Measurements from ENCODE around the gene PITHD1. TPM values are rescaled to one million over a fixed set of nuclear protein-coding genes. Genes with fewer than 3 reads are reported as not detected.
A peak's percentile ranks its signal among the peaks of the same experiment; 100 is the strongest.
"Not testable (repeated sequence)": the region's sequence is repeated elsewhere in the genome, so short reads cannot be mapped to it uniquely, and the experiment has no call there.

The PITHD1 gene, protein sequence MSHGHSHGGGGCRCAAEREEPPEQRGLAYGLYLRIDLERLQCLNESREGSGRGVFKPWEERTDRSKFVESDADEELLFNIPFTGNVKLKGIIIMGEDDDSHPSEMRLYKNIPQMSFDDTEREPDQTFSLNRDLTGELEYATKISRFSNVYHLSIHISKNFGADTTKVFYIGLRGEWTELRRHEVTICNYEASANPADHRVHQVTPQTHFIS
- total RNA-seq (42.6 TPM), polyA plus RNA-seq (ENCODE audit: insufficient read depth in 1 of 8, insufficient read length in 8 of 8, low replicate concordance in 1 of 8) (10 to 100 TPM; 33.4 to 44.5 (median 37.8) TPM)
- long read RNA-seq, donor 1, partial matches to known transcripts: 0 of 1 reads
- long read RNA-seq, donor 1, other reads (novel, unspliced or antisense): 0 of 1 reads
- long read RNA-seq, donor 2: 0 reads
- long read RNA-seq, donor 3, transcript PITHD1-201 (6 exons, 1,603 nt): major isoform, 9 of 9 reads
- long read RNA-seq, donor 3, partial matches to known transcripts: 0 of 9 reads
- long read RNA-seq, donor 3, other reads (novel, unspliced or antisense): 0 of 9 reads
- long read RNA-seq, donor 4, transcript PITHD1-201 (6 exons, 1,603 nt): major isoform, 8 of 8 reads
- long read RNA-seq, donor 4, partial matches to known transcripts: 0 of 8 reads
- long read RNA-seq, donor 4, other reads (novel, unspliced or antisense): 0 of 8 reads
- long read RNA-seq, donor 5, transcript PITHD1-201 (6 exons, 1,603 nt): major isoform, 24 of 24 reads
- long read RNA-seq, donor 5, partial matches to known transcripts: 0 of 24 reads
- long read RNA-seq, donor 5, other reads (novel, unspliced or antisense): 0 of 24 reads
- long read RNA-seq, donor 6, transcript PITHD1-201 (6 exons, 1,603 nt): major isoform, 20 of 113 reads
- long read RNA-seq, donor 6, partial matches to known transcripts: 71 of 113 reads
- long read RNA-seq, donor 6, other reads (novel, unspliced or antisense): 22 of 113 reads
- long read RNA-seq, donor 7, transcript PITHD1-201 (6 exons, 1,603 nt): major isoform, 13 of 13 reads
- long read RNA-seq, donor 7, partial matches to known transcripts: 0 of 13 reads
- long read RNA-seq, donor 7, other reads (novel, unspliced or antisense): 0 of 13 reads
- long read RNA-seq, donor 8, transcript PITHD1-201 (6 exons, 1,603 nt): major isoform, 7 of 27 reads
- long read RNA-seq, donor 8, partial matches to known transcripts: 20 of 27 reads
- long read RNA-seq, donor 8, other reads (novel, unspliced or antisense): 0 of 27 reads
- long read RNA-seq, donor 9, transcript PITHD1-201 (6 exons, 1,603 nt): major isoform, 9 of 39 reads
- long read RNA-seq, donor 9, partial matches to known transcripts: 30 of 39 reads
- long read RNA-seq, donor 9, other reads (novel, unspliced or antisense): 0 of 39 reads
- long read RNA-seq, donor 10, transcript PITHD1-201 (6 exons, 1,603 nt): major isoform, 10 of 57 reads
- long read RNA-seq, donor 10, partial matches to known transcripts: 47 of 57 reads
- long read RNA-seq, donor 10, other reads (novel, unspliced or antisense): 0 of 57 reads
- long read RNA-seq, donor 11, transcript PITHD1-201 (6 exons, 1,603 nt): major isoform, 10 of 10 reads
- long read RNA-seq, donor 11, partial matches to known transcripts: 0 of 10 reads
- long read RNA-seq, donor 11, other reads (novel, unspliced or antisense): 0 of 10 reads

DNA sequence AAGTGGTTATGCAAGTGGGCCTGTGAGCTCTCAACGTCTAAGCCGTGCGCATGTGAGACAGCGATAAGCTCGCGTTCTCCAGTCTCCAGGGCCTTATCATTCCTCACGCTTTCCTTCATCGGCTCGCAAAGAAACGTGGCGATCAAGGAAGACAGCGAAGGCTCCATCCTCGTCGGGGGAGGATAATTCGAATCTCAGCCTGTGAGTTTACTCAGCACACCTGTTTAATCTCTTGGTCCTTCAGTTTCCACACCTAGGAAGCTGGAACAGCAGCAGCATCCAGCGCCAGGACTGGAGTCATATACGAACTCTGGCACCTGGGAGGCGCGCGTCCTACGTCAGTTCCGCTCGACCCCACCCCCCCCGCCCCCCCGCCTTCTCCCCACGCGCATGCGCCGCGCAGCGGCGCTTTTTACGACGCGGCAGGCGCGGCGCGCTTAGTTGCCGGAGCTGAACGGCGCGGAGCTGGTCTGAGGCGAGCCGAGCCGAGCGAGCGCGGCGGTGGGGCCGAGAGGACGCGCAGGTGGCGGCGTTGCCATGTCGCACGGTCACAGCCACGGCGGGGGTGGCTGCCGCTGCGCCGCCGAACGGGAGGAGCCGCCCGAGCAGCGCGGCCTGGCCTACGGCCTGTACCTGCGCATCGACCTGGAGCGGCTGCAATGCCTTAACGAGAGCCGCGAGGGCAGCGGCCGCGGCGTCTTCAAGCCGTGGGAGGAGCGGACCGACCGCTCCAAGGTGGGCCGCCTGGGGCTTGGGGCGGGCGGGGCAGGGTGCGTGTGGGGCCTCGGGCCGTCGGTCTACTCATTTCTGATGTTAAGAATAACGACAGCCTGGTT, at the start of gene PITHD1:
TSS of gene PITHD1 (plus strand) at position 440 of the 836 bp plus-strand sequence. CDS start at position 538, 98 bp downstream.
- peaks cover 14% of the 10 kb centered on the region for H3K4me1 ChIP-seq (ENCODE audit: control insufficient read depth, insufficient read depth, low read length)
- peaks cover 14% of the 10 kb centered on the region for H3K36me3 ChIP-seq (ENCODE audit: control insufficient read depth, insufficient read depth, low read length)
- peak within 1 kb of the TSS; percentile 93 for H3K27ac ChIP-seq (ENCODE audit: low read length)
- peak; percentile 92 for DNase-seq
- H3K4me3 ChIP-seq (ENCODE audit: low read length): peak within 1 kb of the TSS; percentile 93
- H3K9me3 ChIP-seq (replicated peaks; ENCODE audit: control insufficient read depth, low read depth, low read length): no peaks in the 10 kb centered on the region
- no peaks in the 10 kb centered on the region for H3K27me3 ChIP-seq (ENCODE audit: control insufficient read depth, insufficient read depth, low read length)
- WGBS (ENCODE audit: insufficient coverage): under 1% methylated on average over 76 of the region's 91 CpGs

DNA sequence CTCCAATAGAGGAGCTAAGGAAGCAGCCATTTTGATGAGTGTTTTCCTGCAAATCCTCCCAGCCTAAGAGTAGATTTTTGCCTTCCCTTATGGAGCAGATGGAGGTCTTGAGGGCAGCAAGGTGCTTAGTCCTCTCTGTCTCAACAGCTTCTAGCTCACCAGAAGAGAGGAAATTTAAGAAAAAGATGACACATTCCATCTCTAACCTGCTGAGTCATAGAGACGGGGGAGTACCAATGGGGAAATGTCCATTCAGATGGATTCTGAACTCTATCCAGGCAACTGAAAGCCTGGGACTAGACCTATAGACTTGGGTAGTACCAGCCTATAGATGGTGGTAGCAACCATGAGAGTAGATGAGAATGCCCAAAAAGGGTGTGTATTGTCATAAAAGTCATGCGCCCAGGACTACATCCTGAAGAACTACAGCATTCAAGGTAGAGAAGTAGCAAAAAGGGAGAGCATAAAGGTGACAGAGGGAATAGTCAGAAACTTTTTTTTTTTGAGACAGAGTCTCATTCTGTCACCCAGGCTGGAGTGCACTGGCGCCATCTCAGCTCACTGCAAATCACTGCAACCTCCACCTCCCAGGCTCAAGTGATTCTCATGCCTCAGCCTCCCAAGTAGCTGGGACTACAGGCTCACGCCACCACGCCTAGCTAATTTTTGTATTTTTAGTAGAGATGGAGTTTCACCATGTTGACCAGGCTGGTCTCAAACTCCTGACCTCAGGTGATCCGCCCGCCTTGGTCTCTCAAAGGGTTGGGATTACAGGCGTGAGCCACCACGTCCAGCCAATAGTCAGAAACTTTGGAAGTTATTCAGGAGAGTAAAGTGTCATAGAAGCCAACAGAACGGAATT, 45.6 kb upstream of the PITHD1 start:
- no peak overlapping the region for H3K27ac ChIP-seq (ENCODE audit: low read length)
- no peak overlapping the region for H3K4me3 ChIP-seq (ENCODE audit: low read length)
- no peaks in the 10 kb centered on the region for H3K4me1 ChIP-seq (ENCODE audit: control insufficient read depth, insufficient read depth, low read length)
- no peaks in the 10 kb centered on the region for H3K27me3 ChIP-seq (ENCODE audit: control insufficient read depth, insufficient read depth, low read length)
- no peaks in the 10 kb centered on the region for H3K36me3 ChIP-seq (ENCODE audit: control insufficient read depth, insufficient read depth, low read length)
- H3K9me3 ChIP-seq (replicated peaks; ENCODE audit: control insufficient read depth, low read depth, low read length): no peaks in the 10 kb centered on the region
- 98% methylated on average over 7 of the region's 10 CpGs for WGBS (ENCODE audit: insufficient coverage)
- DNase-seq: no peak

DNA sequence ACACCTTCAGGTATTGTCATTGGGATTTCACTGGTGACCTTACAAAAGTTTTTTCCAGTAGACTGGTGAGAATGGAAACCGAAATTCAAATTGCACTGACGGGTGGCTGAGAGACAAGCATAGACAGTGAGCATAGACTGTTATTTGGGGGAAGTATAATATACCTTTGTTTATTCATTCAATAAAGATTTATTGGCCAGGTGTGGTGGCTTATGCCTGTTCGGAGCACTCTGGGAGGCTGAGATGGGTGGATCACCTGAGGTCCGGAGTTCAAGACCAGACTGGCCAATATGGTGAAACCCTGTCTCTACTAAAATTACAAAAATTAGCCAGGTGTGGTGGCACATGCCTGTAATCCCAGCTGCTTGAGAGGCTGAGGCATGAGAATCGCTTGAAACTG, 44.9 kb upstream of the PITHD1 start:
- not testable (repeated sequence) for H3K9me3 ChIP-seq (replicated peaks; ENCODE audit: control insufficient read depth, low read depth, low read length); DNase-seq; H3K4me1 ChIP-seq (ENCODE audit: control insufficient read depth, insufficient read depth, low read length); H3K27me3 ChIP-seq (ENCODE audit: control insufficient read depth, insufficient read depth, low read length); H3K4me3 ChIP-seq (ENCODE audit: low read length); H3K36me3 ChIP-seq (ENCODE audit: control insufficient read depth, insufficient read depth, low read length); H3K27ac ChIP-seq (ENCODE audit: low read length)
- no CpG with 5 or more reads among the region's 5 CpGs for WGBS (ENCODE audit: insufficient coverage)

DNA sequence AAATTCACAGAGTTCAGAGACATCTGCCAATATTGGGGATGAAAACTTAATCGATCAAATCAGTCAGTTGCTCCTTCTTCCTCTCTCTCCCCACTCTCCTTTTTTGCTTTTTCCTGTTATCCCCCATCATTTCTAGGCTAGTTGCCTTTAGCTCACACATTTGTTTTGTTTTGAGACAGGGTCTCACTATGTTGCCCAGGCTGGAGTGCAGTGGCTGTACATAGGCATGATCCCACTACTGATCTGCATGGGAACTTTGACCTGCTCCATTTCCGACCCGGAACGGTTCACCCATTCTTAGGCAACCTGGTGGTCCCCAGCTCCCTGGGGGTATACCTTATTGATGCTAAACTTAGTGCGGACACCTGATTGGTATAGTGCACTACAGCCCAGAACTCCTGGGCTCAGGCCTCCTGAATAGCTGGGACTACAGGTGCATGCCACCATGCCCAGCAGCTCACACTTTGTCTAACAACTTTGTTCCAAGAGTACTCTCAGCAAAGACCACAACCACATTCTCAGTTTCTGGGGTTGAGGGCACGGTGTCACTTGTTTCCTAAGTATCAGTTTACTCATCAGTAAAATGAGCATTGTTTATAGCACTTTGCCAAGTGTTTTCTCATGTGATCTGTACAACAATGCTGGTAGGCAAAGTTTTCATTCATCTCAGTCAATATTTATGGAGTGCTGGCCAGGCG, 41.6 kb upstream of the PITHD1 start:
- H3K27me3 ChIP-seq (ENCODE audit: control insufficient read depth, insufficient read depth, low read length): no peaks in the 10 kb centered on the region
- no peaks in the 10 kb centered on the region for H3K36me3 ChIP-seq (ENCODE audit: control insufficient read depth, insufficient read depth, low read length)
- H3K4me3 ChIP-seq (ENCODE audit: low read length): no peak overlapping the region
- no peak overlapping the region for H3K27ac ChIP-seq (ENCODE audit: low read length)
- 97% methylated on average over 6 of the region's 7 CpGs for WGBS (ENCODE audit: insufficient coverage)
- no peak for DNase-seq
- no peaks in the 10 kb centered on the region for H3K9me3 ChIP-seq (replicated peaks; ENCODE audit: control insufficient read depth, low read depth, low read length)
- H3K4me1 ChIP-seq (ENCODE audit: control insufficient read depth, insufficient read depth, low read length): no peaks in the 10 kb centered on the region

DNA sequence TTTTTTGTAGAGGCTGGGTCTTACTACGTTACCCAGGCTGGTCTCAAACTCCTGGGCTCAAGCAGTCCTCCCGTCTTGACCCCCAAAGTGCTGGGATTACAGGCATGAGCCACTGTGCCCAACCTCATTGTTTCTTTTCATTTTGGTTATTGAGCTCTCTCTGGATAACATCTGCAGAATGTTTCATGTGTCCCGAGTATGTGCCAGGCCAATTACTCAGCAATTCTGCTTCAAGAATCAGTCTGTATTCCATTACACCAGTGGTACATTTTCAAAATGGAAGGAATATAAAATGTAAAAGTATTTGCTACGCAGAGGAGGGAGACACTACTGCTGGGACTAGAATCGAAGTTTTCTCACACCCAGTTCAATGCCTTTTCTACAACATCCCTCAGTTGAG, 36.6 kb upstream of the PITHD1 start:
- Histone ChIP-seq H3K9me3 (replicated peaks; ENCODE audit: control insufficient read depth, low read depth, low read length) (no peaks in the 10 kb centered on the region), H3K4me3 (ENCODE audit: low read length) (no peak overlapping the region), H3K27ac (ENCODE audit: low read length) (no peak overlapping the region), H3K4me1 (ENCODE audit: control insufficient read depth, insufficient read depth, low read length) (peaks cover 14% of the 10 kb centered on the region), H3K36me3 (ENCODE audit: control insufficient read depth, insufficient read depth, low read length) (peaks cover 2% of the 10 kb centered on the region), H3K27me3 (ENCODE audit: control insufficient read depth, insufficient read depth, low read length) (no peaks in the 10 kb centered on the region)
- DNase-seq: no peak
- WGBS (ENCODE audit: insufficient coverage): 61% methylated on average over 2 of the region's 5 CpGs

DNA sequence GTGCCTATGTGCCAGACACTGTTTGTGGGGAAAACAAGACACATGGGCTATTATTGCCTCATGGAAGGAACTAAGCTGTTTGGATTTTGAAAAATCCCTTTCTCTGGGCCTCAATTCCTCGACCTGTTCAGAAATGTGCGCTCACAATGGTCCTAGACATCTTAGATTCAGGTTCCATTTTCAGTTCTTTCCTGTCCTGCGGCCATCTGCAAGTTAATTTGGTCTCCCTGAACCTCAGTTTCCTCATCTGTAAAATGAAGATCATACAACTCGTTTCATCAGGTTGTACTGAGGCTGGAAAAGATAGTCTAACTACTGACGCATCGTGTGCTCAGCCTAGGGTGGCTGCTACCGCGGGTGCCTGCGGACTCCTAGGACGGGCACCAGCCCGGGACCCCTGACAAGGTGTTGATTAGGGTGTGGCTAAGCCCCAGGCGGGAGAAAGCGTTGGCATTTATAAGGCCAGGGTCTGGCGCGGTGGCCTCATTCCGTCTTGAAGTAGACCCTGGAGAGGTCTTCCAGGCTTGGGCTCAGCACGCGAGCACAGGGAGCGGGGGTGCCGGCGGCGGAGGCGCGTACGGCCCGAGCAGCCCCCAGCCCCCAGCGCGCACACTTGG, 35.4 kb upstream of the PITHD1 start:
- WGBS (ENCODE audit: insufficient coverage): 10% methylated on average over 22 of the region's 28 CpGs
- Histone ChIP-seq H3K27ac (ENCODE audit: low read length) (peak overlapping the region; percentile 82), H3K27me3 (ENCODE audit: control insufficient read depth, insufficient read depth, low read length) (no peaks in the 10 kb centered on the region), H3K9me3 (replicated peaks; ENCODE audit: control insufficient read depth, low read depth, low read length) (no peaks in the 10 kb centered on the region), H3K4me3 (ENCODE audit: low read length) (peak overlapping the region; percentile 84), H3K4me1 (ENCODE audit: control insufficient read depth, insufficient read depth, low read length) (peaks cover 14% of the 10 kb centered on the region), H3K36me3 (ENCODE audit: control insufficient read depth, insufficient read depth, low read length) (peaks cover 3% of the 10 kb centered on the region)
- DNase-seq: no peak

DNA sequence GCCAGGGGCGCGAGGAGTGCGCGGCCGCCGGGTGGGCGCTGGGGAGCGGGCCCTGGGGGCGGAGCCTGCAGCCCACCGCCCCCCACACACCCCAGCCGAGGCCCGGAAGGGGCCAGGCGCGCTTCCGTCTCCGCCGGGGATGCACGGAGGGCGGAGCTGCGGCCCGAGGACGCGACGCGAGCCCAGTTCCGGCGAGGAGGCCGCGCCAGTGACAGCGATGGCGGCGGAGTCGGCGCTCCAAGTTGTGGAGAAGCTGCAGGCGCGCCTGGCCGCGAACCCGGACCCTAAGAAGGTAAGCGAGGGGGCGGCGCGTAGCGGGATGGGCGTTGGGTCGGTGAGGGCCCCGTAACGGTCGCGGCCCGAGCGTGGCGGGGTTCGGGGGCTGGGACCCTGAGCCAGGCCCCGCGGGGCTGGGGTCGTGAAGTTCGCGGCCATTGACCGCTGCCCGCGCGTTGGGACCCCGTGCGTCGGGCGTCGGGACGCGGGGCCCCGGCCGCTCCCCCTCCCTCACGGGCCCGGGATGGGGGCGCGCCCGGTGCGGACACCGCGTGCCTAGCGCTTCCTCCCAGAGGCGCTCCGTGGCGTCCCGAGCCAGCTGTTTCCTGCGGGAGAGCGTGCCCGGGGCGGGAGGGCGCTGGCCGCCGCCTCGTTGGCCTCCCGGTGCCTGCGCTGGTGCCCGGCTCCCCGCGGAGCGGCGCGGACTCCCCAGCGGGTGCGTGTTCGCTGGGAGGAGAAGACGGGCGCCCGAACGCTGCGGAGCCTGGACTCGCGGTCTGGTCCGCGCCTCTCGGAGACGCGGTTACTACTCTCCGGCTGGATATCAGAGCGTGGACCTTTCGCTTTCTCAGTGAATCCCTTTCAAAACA, 34.7 kb upstream of the PITHD1 start, which contains the start of gene ELOA:
TSS of gene ELOA (plus strand) at position 185 of the 866 bp plus-strand sequence. CDS start at position 218, 33 bp downstream.
- WGBS (ENCODE audit: insufficient coverage): under 1% methylated on average over 109 of the region's 119 CpGs
- peak; percentile 92 for DNase-seq

More for the DNA sequence above, 34.7 kb upstream of the PITHD1 start, which contains the start of gene ELOA:
- H3K27ac ChIP-seq (ENCODE audit: low read length): peak within 1 kb of the TSS; percentile 84
- peak within 1 kb of the TSS; percentile 84 for H3K4me3 ChIP-seq (ENCODE audit: low read length)
- peaks cover 14% of the 10 kb centered on the region for H3K4me1 ChIP-seq (ENCODE audit: control insufficient read depth, insufficient read depth, low read length)
- H3K9me3 ChIP-seq (replicated peaks; ENCODE audit: control insufficient read depth, low read depth, low read length): no peaks in the 10 kb centered on the region
- peaks cover 9% of the 10 kb centered on the region for H3K36me3 ChIP-seq (ENCODE audit: control insufficient read depth, insufficient read depth, low read length)
- H3K27me3 ChIP-seq (ENCODE audit: control insufficient read depth, insufficient read depth, low read length): no peaks in the 10 kb centered on the region

Data from muscle of leg (tissue), 16 donors.